HTR-8/SVneo (cell line): ENCODE results near the gene MPO.

Experiments used
- DNase-seq: peaks from one replicate; pipeline ENCODE4 v3.0.0; 2011; ENCODE audit warnings: low spot score, mixed read lengths; ENCODE audit not compliant: insufficient read length
- FAIRE-seq: peaks from 2 replicates; lab custom pipeline; 2011; peaks lifted over from hg19 to GRCh38; lab: Jason Lieb, UNC

MPO gene

DNA sequence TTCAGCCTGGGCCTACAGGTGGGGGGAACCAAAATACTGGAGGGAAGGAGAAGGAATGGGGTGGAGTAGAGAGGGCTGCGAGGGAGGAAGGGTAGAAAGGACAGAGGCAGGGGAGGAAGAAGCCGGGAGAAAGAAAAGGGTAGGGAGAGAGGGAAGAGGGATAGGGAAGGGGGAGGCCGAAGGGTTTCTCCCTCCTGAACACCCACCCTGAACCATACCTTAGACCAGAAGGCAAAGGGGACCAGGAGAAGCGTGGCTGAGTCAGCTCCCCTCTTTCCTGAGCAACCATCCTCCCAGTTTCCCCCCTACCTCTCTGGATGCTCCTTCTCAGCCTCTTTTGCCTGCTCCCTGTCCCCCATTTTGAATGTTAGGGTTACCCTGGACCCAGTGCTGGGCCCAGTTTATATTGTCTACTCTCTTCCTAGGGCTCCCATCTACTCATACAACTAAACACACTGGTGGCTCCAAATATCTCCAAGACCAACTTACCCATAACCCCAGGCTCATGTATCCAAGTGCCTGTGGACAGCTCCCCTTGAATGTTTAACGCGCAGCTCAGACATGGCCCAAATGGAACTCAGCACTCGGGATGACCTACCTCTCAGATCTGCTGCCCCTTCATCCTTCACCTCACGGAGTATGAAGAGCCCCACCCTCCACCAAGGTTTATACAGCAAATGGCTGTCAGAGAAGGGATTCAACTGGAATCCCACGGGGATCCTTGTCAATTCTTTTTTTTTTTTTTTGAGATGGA lies 40.0 kb upstream of the MPO start:
- DNase-seq (no peak), FAIRE-seq (no peak)

- FAIRE-seq = no peak
Observed at GRCh38 chr17:58320163-58320558, 39.4 kb upstream of the MPO start.

GRCh38 chr17:58319173-58320162 lies 38.7 kb upstream of the MPO start:
- FAIRE-seq (no peak), DNase-seq (no peak)

More at GRCh38 chr17:58320163-58320558, 39.4 kb upstream of the MPO start:
- no peak for DNase-seq

- DNase-seq = no peak
- FAIRE-seq = no peak
Observed at GRCh38 chr17:58318627-58319172, 38.0 kb upstream of the MPO start.

DNA sequence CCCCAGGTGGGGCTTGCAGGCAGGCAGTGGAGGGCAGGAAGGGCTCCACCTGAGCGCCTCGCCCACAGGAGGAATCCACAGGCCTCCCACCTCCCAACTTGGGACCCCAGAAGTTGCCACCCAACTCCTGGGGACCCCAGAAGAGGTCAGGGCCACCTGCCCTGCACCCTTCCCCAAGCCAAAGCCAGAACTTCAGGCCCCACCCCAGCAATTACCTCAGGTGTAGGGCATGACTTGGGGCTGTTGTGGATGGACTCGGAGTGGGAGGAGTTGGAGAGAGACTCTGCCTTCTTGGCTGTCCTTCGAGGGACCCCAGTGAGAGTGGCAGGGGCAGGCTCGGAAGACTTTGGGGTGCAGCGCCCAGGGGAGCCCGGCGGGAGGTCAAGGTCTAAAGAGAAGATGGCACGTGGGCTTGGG lies 37.3 kb upstream of the MPO start:
- DNase-seq = no peak
- peak; percentile 49 for FAIRE-seq

DNA sequence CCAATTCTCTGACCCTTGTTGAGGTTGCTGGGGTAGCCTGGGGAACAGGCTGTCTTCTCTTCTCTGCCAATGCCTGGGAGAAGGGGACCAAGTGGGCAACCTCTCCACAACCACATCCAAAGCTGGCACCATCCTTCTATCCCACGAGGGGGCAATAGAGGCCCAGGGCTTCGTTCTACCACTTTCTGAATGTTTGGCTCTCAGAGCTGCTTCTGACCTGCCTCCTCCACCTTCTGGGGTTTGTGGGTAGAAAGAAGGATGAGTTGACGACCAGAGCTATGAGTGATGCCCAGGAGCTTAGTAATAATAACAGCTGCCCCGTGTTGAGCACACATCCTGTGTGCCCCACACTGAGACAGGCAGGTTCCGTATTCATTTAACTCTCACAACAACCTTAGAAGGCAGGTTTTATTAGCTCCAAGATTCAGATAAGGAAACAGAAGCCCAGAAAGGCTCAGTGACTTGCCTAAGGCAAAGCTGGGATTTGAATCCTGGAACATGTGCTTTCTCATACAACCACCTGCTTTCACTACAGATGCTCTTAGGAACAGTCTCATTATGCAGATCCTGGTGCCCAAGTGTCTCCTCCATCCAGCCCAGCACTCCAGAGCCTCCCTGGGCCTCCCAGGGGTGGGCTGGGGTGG lies 36.8 kb upstream of the MPO start:
- peak; percentile 97 for FAIRE-seq
- peak; percentile 94 for DNase-seq

GRCh38 chr17:58316260-58316960 lies 35.7 kb upstream of the MPO start:
- DNase-seq = no peak
- FAIRE-seq = no peak

DNA sequence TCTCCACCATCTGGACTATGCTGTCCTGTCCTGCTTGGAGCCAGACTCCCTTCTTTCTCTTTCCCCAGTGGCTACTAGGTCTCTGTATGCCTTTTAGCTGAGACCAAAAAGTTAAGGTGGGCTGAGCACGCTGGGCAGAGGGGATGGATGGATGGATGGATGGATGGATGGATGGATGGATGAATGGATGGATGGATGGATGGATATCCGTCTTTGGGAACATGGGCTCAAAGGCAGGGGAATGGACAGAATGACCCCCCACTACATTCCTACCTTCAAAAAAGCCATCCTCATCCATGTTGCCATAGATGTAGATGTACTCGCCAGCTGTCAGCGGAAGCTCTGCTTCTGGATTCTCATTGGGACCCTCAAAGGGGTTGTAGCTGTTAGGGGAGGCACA lies 35.0 kb upstream of the MPO start:
- FAIRE-seq (peak; percentile 20), DNase-seq (no peak)

DNA sequence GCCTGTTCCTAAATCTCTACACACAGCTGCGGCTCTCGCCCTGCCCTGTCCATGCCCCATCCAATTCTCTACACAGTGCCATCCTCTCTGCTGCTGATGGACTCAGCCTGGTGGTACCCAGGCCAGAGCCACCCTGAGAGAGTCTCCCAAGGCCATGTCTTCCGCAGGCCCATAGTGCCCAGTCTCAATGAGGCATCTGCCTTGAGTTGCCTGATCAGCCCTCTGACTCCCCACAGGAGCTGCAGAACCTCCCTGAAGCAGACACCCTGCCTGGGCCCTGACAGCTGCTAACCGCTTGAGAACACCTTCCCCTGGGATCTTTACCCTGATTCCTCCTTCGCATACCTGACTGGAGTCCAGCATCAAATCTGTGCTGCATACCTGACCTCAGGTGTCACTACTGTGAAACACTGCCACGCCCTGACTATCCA lies 34.6 kb upstream of the MPO start:
- peak; percentile 57 for FAIRE-seq
- DNase-seq = no peak

- DNase-seq (no peak), FAIRE-seq (no peak)
Observed at GRCh38 chr17:58314706-58315015, 33.9 kb upstream of the MPO start.

DNA sequence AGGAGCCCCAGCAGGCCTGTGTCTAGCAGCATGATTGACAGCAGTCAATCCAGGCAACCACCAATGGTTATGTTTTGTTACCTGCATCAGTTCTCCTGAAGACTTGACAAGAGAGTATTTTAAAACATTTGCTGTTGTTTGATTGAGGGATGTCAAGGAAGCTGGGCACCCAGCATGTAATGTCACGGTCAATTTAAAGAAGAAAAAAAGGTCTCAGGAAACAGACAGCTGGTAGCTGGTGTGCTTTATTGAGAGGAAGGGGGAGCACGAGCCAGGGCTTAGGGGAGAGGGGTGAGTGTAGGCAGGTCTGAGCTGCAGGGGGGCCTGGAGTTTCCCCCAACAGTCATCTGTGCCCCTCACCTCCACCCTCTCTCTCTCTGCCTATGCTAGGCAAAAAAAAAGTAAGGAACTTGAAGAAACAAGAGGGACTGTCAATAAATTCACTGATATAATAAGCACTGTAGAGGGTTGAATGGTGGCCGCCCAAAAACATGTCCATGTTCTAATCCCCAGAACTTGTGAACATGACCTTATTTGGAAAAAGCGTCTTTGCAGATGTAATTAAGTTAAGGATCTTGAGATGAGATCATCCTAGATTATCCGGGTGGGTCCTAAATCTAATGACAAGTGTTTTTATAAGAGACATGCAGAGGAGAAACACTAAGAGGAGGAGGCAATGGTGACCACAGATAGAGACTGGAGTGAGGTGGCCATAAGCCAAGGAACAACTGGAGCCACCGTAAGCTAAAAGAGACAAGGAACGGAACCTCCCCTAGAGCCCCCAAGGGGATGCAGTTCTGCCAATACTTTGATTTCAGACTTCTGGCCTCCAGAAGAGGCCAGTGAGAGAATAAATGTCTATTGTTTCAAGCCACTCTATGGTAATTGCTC lies 33.3 kb upstream of the MPO start:
- FAIRE-seq = no peak
- DNase-seq = no peak

DNA sequence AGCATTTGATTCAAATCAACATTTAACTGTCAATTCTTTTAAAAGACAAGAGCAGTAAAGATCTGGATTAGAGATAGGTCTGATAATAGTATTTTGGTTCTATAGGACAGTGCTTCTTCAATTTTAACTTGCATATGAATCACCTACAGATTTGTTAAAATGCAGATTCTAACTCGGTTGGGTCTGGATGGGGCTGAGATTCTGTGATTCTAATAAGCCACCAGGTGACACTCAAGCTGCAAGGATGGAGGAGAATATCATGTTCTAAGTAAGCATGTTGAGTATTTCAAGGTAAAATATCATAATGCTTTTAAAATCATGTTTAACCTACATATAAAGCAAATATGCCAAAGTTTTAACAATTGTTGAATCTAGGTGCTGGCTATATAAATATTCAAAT lies 32.1 kb upstream of the MPO start:
- DNase-seq (no peak), FAIRE-seq (no peak)

- DNase-seq (no peak), FAIRE-seq (no peak)
Observed at GRCh38 chr17:58312021-58312630, 31.4 kb upstream of the MPO start.

DNA sequence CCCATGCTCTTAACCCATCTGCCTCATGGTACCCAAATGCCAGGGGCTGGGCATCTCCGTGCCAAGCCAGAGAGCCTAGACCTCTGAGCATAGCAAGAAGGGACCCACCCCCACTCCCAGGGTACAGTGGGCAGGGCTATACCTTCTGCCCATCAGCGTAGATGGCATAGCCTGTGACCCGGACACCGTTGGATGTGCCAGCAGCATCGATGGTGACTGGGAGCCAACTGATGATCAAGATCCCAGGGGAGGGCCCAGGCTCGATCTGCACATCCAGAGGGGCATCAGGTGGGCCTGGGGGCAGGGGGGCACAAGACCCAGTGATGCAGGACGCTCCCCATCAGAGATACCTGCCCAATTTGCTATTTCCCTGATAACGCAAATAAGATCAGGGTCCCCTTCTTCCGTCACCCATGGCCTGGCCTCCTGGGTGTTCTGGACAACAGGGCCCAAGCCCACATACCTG lies 30.7 kb upstream of the MPO start:
- FAIRE-seq (peak; percentile 36), DNase-seq (no peak)

DNA sequence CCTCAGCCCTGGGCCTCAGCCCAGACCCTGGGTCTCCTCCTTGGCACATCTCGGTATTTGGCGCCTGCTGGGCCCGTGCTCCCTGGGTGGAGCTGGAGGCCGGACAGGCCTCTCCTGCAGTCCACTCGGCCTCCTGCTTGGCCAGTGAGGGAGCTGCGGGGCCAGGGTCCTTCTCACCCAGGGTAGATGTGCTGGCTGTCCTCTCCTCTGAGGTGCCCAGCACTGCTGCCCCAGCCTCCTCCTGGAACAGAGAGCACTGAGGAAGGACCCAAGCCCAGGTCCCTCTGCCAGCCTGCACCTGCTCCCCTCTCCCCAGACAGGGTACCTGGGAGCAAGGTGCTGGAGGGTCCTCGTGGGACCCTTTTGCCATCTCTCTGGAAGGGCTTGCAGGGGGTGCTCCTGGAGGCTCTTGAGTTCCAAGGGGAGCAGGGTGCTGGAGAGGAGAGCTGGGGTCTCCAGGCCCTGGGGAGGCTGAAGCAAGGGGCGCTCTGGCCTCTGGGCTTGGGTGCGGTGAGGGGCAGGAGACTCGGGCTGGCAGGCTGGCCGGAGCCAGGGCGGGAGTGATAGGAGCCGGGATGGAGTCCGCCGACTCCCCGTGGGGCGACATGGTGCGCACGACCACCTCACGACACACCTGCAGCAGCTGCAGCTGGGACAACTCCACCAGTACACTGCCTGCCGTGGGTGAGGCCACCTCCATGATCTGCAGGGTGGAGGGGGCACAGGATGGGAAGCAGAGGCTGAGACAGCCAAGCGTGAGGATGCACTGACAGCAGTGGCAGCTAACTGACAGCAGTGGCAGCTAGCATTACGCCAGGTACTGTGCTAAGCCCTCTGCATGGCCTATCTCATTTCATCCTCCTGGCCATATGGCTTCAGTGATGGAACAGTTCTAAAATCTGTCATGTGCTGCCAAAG lies 30.0 kb upstream of the MPO start:
- FAIRE-seq (peak; percentile 64), DNase-seq (no peak)

- FAIRE-seq = no peak
- no peak for DNase-seq
Observed at GRCh38 chr17:58309918-58310259, 29.2 kb upstream of the MPO start.
